HepG2 (cell line): ENCODE results near the gene ANKRD6. TPM values are rescaled to one million over a fixed set of nuclear protein-coding genes. Genes with fewer than 3 reads are reported as not detected.

ENCODE experiments used
- AGO1 ChIP-seq: fragments of 200-400 bp; formaldehyde crosslinking; IDR thresholded peaks from 2 replicates; pipeline ENCODE4 v1.6.1; 2017; ENCODE audit warnings: mild to moderate bottlenecking, low read depth, low read length, moderate library complexity; ENCODE audit not compliant: poor library complexity, severe bottlenecking
- CEBPB ChIP-seq: IDR thresholded peaks from 2 replicates; pipeline ENCODE4 v1.6.1; 2011; ENCODE audit warnings: low read depth, low read length, improper control_type of control experiment, borderline replicate concordance
- EZH2 ChIP-seq: conservative IDR thresholded peaks from 2 replicates; pipeline ENCODE4 v1.6.1; 2012; ENCODE audit warnings: mild to moderate bottlenecking, low read depth, low read length, moderate library complexity
- IKZF4 ChIP-seq: sonication (generic); formaldehyde crosslinking; IDR thresholded peaks from 2 replicates; pipeline ENCODE4 v1.5.1; 2020; ENCODE audit warnings: borderline replicate concordance, mild to moderate bottlenecking, low read depth, missing genetic modification reagents; ENCODE audit errors: not compliant biosample characterization
- JARID2 ChIP-seq: sonication (generic); formaldehyde crosslinking; IDR thresholded peaks from 2 replicates; pipeline ENCODE4 v1.8.1; 2023; ENCODE audit warnings: missing genetic modification reagents, inconsistent platforms; ENCODE audit not compliant: insufficient replicate concordance
- JUN ChIP-seq: sonication (generic); formaldehyde crosslinking; IDR thresholded peaks from 2 replicates; pipeline ENCODE4 v1.4.0; 2020; ENCODE audit warnings: mild to moderate bottlenecking, missing genetic modification reagents
- PHF20 ChIP-seq: sonication (generic); formaldehyde crosslinking; IDR thresholded peaks from 2 replicates; pipeline ENCODE4 v1.5.0; 2020; ENCODE audit warnings: mild to moderate bottlenecking, missing genetic modification reagents
- SALL1 ChIP-seq: sonication (generic); formaldehyde crosslinking; IDR thresholded peaks from 2 replicates; pipeline ENCODE4 v1.8.0; 2022; ENCODE audit warnings: mild to moderate bottlenecking, missing genetic modification reagents
- ZBTB7B ChIP-seq: sonication (generic); formaldehyde crosslinking; IDR thresholded peaks from 2 replicates; pipeline ENCODE4 v1.4.0; 2020; ENCODE audit warnings: missing genetic modification reagents
- ZNF232 ChIP-seq: sonication (generic); formaldehyde crosslinking; IDR thresholded peaks from 2 replicates; pipeline ENCODE4 v1.4.0; 2020; ENCODE audit warnings: missing genetic modification reagents, borderline replicate concordance
- ZNF33A ChIP-seq: sonication (generic); formaldehyde crosslinking; IDR thresholded peaks from 2 replicates; pipeline ENCODE4 v1.5.1; 2020; ENCODE audit warnings: missing genetic modification reagents, mild to moderate bottlenecking, moderate library complexity, borderline replicate concordance
- polyA plus RNA-seq, 8 experiments: library from polyadenylated mRNA; depleted of rRNA in 3 of 8; stranded (reverse) in 7 of 8; unstranded in 1 of 8; fragments of >200 nt; fragmentation: Illumina TruSeq in 4 of 8; extraction: Trizol in 4 of 8; gene quantifications; 2 replicates each; pipeline versions ENCODE4 v1.2.1 to v1.2.3, GENCODE V29; 2011 to 2016; ENCODE audit warnings: low read depth in 4 of 8, missing spikeins in 1 of 8, mixed read lengths in 1 of 8; ENCODE audit not compliant: insufficient read depth in 1 of 8
- total RNA-seq, 5 experiments: library from RNA; depleted of rRNA; stranded (reverse); fragments of >200 nt; fragmentation: Illumina TruSeq; extraction: Trizol; gene quantifications; 2 replicates each; pipeline ENCODE4 v1.2.3, GENCODE V29; 2016; ENCODE audit warnings: low read depth in 1 of 5
- TF ChIP-seq, protein P1 (sequence below): sonication (generic); formaldehyde crosslinking; IDR thresholded peaks from 2 replicates; pipeline ENCODE4 v1.8.1; 2023; ENCODE audit warnings: mild to moderate bottlenecking, moderate library complexity, missing genetic modification reagents
- TF ChIP-seq, protein P2 (sequence below): sonication (generic); formaldehyde crosslinking; IDR thresholded peaks from 2 replicates; pipeline ENCODE4 v1.5.0; 2020; ENCODE audit warnings: mild to moderate bottlenecking, missing genetic modification reagents
- TF ChIP-seq, protein P3 (sequence below): sonication (generic); formaldehyde crosslinking; IDR thresholded peaks from 2 replicates; pipeline ENCODE4 v1.5.0; 2020; ENCODE audit warnings: missing genetic modification reagents, mild to moderate bottlenecking, borderline replicate concordance
- TF ChIP-seq, protein P4 (sequence below), 2 experiments: sonication (generic) in 1 of 2; formaldehyde crosslinking in 1 of 2; IDR thresholded peaks; 2 replicates each; pipeline versions ENCODE4 v1.5.1 to v1.6.1; 2011 to 2020; ENCODE audit warnings: borderline replicate concordance in 1 of 2, low read depth in 1 of 2, low read length in 1 of 2, mild to moderate bottlenecking in 1 of 2, missing genetic modification reagents in 1 of 2, moderate library complexity in 1 of 2
- TF ChIP-seq, protein P5 (sequence below): sonication (generic); IDR thresholded peaks from 2 replicates; pipeline ENCODE4 v1.6.1; 2016; ENCODE audit warnings: low read depth, borderline replicate concordance
- TF ChIP-seq, protein P6 (sequence below): sonication (generic); formaldehyde crosslinking; IDR thresholded peaks from 2 replicates; pipeline ENCODE4 v1.4.0; 2020; ENCODE audit warnings: missing genetic modification reagents

The ANKRD6 gene
- total and polyA plus RNA-seq, 2 of the 13 experiments (the other 11 are each of a cell fraction or from before 2014, with no cell fraction given): 0.18 to 0.36 TPM

DNA sequence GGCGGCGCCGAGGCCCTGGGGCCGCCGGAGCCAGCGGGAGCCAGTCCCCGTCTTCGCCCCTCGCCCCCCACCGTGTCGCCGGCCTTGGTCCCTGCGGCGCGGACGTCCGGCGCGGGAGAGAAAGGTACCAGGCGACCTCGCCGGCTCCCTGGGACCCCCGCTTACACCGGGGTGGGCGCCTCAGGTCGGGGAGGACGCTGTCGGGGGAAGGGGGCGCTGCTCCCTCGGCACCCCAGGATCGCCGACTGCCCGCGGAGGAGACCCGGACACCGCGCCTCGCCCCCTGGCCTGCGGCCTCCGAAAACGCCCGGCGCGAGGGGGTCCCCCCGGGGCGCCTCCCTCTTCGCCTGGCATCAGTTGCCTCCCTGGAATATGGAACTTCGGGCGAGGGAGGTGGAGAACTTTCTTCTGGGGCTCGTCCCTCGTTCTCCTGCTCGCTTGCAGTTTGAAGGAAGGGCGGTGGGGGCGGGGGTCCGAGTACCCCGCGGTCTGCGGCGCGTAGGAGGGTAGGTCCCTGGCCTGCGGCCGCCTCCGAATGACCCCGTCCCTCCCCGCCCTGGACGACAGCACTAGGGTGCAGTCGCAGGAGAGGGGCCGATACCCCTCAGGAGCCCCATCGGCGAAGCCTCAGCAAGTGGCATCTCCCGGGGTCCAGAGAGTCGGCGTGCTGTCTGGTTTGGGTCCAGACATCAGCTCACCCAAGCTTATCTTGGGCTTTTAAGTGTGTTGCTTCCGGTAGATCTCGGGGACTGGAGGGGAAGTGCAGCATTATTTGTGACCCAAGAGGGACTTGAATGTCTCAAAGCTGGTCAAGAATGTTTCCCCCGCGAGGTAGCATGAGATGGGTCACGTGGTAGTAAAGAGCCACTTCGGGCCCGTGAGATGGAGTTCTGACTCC lies 549 bp downstream of the ANKRD6 start (continued):
- TF ChIP-seq AGO1 (no peak), JUN (CRISPR knock-in tag) (no peak), CEBPB (no peak), SALL1 (CRISPR knock-in tag) (0 out of 2 replicates have a peak, but pooled peaks have one; percentile 5), JARID2 (CRISPR knock-in tag) (no peak), ZNF33A (CRISPR knock-in tag) (no peak), EZH2 (peak; percentile 74; the same call in 1 of the 2 replicates), IKZF4 (no peak), PHF20 (CRISPR knock-in tag) (no peak), ZBTB7B (CRISPR knock-in tag) (0 out of 2 replicates have a peak, but pooled peaks have one; percentile 23), ZNF232 (no peak)
- TF ChIP-seq, protein P1, sequence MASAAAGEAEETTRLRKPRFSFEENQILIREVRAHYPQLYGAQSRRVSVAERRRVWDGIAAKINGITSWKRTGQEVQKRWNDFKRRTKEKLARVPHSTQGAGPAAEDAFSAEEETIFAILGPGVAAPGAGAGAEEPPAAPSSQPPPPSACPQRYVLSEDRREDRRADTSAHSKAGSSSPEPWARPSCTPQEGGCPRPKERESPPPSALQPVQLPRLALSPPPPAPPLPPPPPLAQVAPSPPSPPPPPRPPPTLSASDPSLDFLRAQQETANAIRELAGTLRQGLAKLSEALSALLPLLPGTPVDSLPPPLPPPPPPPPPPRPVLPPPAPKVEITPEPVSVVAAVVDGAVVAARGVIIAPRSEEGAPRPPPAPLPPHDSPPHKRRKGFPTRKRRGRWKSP (CRISPR knock-in tag): no peak
- TF ChIP-seq, protein P2, sequence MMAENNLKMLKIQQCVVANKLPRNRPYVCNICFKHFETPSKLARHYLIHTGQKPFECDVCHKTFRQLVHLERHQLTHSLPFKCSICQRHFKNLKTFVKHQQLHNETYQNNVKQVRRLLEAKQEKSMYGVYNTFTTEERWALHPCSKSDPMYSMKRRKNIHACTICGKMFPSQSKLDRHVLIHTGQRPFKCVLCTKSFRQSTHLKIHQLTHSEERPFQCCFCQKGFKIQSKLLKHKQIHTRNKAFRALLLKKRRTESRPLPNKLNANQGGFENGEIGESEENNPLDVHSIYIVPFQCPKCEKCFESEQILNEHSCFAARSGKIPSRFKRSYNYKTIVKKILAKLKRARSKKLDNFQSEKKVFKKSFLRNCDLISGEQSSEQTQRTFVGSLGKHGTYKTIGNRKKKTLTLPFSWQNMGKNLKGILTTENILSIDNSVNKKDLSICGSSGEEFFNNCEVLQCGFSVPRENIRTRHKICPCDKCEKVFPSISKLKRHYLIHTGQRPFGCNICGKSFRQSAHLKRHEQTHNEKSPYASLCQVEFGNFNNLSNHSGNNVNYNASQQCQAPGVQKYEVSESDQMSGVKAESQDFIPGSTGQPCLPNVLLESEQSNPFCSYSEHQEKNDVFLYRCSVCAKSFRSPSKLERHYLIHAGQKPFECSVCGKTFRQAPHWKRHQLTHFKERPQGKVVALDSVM (CRISPR knock-in tag): no peak
- TF ChIP-seq, protein P3, sequence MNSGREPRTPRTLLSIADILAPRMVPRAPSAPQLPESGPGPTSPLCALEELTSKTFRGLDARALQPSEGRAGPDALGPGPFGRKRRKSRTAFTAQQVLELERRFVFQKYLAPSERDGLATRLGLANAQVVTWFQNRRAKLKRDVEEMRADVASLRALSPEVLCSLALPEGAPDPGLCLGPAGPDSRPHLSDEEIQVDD (CRISPR knock-in tag): no peak
- TF ChIP-seq, protein P4, sequence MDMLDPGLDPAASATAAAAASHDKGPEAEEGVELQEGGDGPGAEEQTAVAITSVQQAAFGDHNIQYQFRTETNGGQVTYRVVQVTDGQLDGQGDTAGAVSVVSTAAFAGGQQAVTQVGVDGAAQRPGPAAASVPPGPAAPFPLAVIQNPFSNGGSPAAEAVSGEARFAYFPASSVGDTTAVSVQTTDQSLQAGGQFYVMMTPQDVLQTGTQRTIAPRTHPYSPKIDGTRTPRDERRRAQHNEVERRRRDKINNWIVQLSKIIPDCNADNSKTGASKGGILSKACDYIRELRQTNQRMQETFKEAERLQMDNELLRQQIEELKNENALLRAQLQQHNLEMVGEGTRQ (IDR thresholded peaks at IDR 0.05; ENCODE audit: low read depth, low read length): peak; percentile 36; the same call in 1 of the 2 replicates
- TF ChIP-seq, protein P4 (CRISPR knock-in tag; IDR thresholded peaks at IDR 0.05; ENCODE audit: borderline replicate concordance): no peak; the same call in 1 of the 2 replicates
- TF ChIP-seq, protein P5, sequence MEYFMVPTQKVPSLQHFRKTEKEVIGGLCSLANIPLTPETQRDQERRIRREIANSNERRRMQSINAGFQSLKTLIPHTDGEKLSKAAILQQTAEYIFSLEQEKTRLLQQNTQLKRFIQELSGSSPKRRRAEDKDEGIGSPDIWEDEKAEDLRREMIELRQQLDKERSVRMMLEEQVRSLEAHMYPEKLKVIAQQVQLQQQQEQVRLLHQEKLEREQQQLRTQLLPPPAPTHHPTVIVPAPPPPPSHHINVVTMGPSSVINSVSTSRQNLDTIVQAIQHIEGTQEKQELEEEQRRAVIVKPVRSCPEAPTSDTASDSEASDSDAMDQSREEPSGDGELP: no peak
- TF ChIP-seq, protein P6, sequence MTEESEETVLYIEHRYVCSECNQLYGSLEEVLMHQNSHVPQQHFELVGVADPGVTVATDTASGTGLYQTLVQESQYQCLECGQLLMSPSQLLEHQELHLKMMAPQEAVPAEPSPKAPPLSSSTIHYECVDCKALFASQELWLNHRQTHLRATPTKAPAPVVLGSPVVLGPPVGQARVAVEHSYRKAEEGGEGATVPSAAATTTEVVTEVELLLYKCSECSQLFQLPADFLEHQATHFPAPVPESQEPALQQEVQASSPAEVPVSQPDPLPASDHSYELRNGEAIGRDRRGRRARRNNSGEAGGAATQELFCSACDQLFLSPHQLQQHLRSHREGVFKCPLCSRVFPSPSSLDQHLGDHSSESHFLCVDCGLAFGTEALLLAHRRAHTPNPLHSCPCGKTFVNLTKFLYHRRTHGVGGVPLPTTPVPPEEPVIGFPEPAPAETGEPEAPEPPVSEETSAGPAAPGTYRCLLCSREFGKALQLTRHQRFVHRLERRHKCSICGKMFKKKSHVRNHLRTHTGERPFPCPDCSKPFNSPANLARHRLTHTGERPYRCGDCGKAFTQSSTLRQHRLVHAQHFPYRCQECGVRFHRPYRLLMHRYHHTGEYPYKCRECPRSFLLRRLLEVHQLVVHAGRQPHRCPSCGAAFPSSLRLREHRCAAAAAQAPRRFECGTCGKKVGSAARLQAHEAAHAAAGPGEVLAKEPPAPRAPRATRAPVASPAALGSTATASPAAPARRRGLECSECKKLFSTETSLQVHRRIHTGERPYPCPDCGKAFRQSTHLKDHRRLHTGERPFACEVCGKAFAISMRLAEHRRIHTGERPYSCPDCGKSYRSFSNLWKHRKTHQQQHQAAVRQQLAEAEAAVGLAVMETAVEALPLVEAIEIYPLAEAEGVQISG (CRISPR knock-in tag): no peak
